NCI-H2107 (cell line): ENCODE measurements around the gene PAM.
"Not testable (repeated sequence)": the region's sequence is repeated elsewhere in the genome, so short reads cannot be mapped to it uniquely, and the experiment has no call there.

Experiments
- DNase-seq: peaks from one replicate; lab custom pipeline; 2025; lab: John Stamatoyannopoulos, UW

PAM gene

GRCh38 chr5:103060424-103060954 lies 305.4 kb downstream of the PAM start:
- no peak for DNase-seq

DNA sequence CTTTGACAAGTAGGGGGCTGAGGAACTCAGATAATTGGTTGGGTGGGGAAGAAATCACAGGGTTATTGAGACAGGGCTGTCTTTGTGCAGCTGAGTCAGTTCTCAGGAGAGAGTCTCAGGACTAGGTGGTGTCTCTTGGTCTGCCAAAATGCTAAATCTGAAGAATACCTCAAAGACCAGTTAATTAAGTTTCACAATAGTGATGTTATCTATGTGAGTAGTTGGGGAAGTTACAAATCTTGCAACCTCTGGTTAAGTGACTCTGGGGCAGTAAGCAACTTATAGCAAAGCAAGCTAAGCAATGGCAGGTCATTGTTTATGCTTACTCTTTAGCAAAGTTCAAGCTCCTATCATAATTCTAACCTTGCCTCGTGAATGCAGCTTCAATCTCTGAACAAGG lies 311.2 kb downstream of the PAM start:
- DNase-seq, result no peak

DNA sequence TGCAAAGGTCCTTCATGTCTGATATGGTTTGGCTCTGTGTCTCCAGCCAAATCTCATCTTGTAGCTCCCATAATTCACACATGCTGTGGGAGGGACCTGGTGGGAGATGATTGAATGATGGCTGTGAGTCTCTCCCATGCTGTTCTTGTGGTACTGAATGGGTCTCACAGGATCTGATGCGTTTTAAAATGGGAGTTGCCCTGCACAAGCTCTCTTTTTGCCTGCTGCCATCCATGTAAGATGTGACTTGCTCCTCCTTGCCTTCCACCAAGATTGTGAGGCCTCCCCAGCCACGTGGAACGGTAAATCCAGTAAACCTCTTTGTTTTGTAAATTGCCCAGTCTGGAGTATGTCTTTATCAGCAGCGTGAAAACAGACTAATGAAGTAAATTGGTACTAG lies 318.4 kb downstream of the PAM start:
- not testable (repeated sequence) for DNase-seq

- DNase-seq, result no peak
Observed at GRCh38 chr5:103075442-103075841, 320.3 kb downstream of the PAM start.
